ENCODE data around the gene PLCB1.

PLCB1 gene

GRCh38 chr20:8205996-8206395, 73.9 kb downstream of the PLCB1 start:
- Histone ChIP-seq H3K4me3 (ENCODE audit: low read depth, low read length, poor library complexity, severe bottlenecking) (no peak overlapping the region), H3K4me1 (ENCODE audit: insufficient read depth, low read length, severe bottlenecking) (peaks cover 11% of the 10 kb centered on the region), H3F3A (ENCODE audit: insufficient read depth, low read length) (no peaks in the 10 kb centered on the region), H2AFZ (ENCODE audit: low read length) (no peak overlapping the region), H3K27me3 (ENCODE audit: insufficient read depth, low read length) (no peaks in the 10 kb centered on the region), H3K9ac (ENCODE audit: low read length) (no peak overlapping the region), H3K9me3 (ENCODE audit: low read length) (no peaks in the 10 kb centered on the region), H3K27ac (ENCODE audit: low read depth, low read length, poor library complexity, severe bottlenecking) (no peak overlapping the region), H4K20me1 (ENCODE audit: insufficient read depth, low read length) (no peaks in the 10 kb centered on the region), H3K9me2 (ENCODE audit: low read depth, low read length) (no peaks in the 10 kb centered on the region), H3K36me3 (ENCODE audit: insufficient read depth, low read length) (no peaks in the 10 kb centered on the region), H3K79me2 (ENCODE audit: insufficient read depth, low read length) (no peaks in the 10 kb centered on the region), H3K4me2 (ENCODE audit: low read length) (no peak overlapping the region)
- TF ChIP-seq CTCF (IDR thresholded peaks at IDR 0.05; ENCODE audit: low read length) (no peak), EZH2 (IDR thresholded peaks at IDR 0.05; ENCODE audit: borderline replicate concordance, low read length) (no peak)

- Histone ChIP-seq H3K36me3 (ENCODE audit: insufficient read depth, low read length) (no peaks in the 10 kb centered on the region), H3F3A (ENCODE audit: insufficient read depth, low read length) (no peaks in the 10 kb centered on the region), H3K79me2 (ENCODE audit: insufficient read depth, low read length) (no peaks in the 10 kb centered on the region), H4K20me1 (ENCODE audit: insufficient read depth, low read length) (no peaks in the 10 kb centered on the region), H3K9me2 (ENCODE audit: low read depth, low read length) (no peaks in the 10 kb centered on the region), H3K9ac (ENCODE audit: low read length) (no peak overlapping the region), H3K4me3 (ENCODE audit: low read depth, low read length, poor library complexity, severe bottlenecking) (no peak overlapping the region), H3K27me3 (ENCODE audit: insufficient read depth, low read length) (no peaks in the 10 kb centered on the region), H3K4me1 (ENCODE audit: insufficient read depth, low read length, severe bottlenecking) (peaks cover 22% of the 10 kb centered on the region), H3K27ac (ENCODE audit: low read depth, low read length, poor library complexity, severe bottlenecking) (no peak overlapping the region), H3K4me2 (ENCODE audit: low read length) (no peak overlapping the region), H3K9me3 (ENCODE audit: low read length) (no peaks in the 10 kb centered on the region), H2AFZ (ENCODE audit: low read length) (no peak overlapping the region)
- no peak for TF ChIP-seq EZH2 (IDR thresholded peaks at IDR 0.05; ENCODE audit: borderline replicate concordance, low read length)
- TF ChIP-seq CTCF (IDR thresholded peaks at IDR 0.05; ENCODE audit: low read length): no peak
Measured at GRCh38 chr20:8208226-8208625, 76.2 kb downstream of the PLCB1 start.

DNA sequence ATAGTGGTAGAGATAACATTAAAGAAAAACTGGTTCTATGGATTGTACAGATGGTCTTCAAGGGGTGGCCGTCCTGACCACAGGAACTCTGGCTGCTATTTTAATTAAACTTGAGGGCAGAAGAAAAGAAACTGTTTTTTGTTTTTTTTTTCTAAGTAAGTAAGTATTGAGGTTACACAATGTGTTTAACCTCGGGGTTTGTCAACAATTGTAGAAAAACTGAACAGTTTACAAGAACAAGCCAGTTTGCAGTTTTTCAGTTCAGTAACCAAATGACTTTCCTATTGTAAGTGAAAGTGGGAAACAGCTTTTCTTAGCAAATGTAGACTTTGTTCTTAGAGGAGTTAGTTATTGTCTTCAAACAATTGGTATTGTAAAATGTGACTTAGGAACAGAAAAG, 77.0 kb downstream of the PLCB1 start:
- Histone ChIP-seq H3K79me2 (ENCODE audit: insufficient read depth, low read length) (no peaks in the 10 kb centered on the region), H3K27me3 (ENCODE audit: insufficient read depth, low read length) (no peaks in the 10 kb centered on the region), H3K4me1 (ENCODE audit: insufficient read depth, low read length, severe bottlenecking) (peaks cover 31% of the 10 kb centered on the region), H3K9ac (ENCODE audit: low read length) (no peak overlapping the region), H3K9me2 (ENCODE audit: low read depth, low read length) (no peaks in the 10 kb centered on the region), H3K27ac (ENCODE audit: low read depth, low read length, poor library complexity, severe bottlenecking) (no peak overlapping the region), H2AFZ (ENCODE audit: low read length) (no peak overlapping the region), H3K4me3 (ENCODE audit: low read depth, low read length, poor library complexity, severe bottlenecking) (no peak overlapping the region), H3K4me2 (ENCODE audit: low read length) (no peak overlapping the region), H4K20me1 (ENCODE audit: insufficient read depth, low read length) (no peaks in the 10 kb centered on the region), H3K36me3 (ENCODE audit: insufficient read depth, low read length) (no peaks in the 10 kb centered on the region), H3F3A (ENCODE audit: insufficient read depth, low read length) (no peaks in the 10 kb centered on the region), H3K9me3 (ENCODE audit: low read length) (no peaks in the 10 kb centered on the region)
- TF ChIP-seq EZH2 (IDR thresholded peaks at IDR 0.05; ENCODE audit: borderline replicate concordance, low read length): no peak
- no peak for TF ChIP-seq CTCF (IDR thresholded peaks at IDR 0.05; ENCODE audit: low read length)
